ENCODE results near the gene PHF21A. TPM values are rescaled to one million over a fixed set of nuclear protein-coding genes. Genes with fewer than 3 reads are reported as not detected.

PHF21A gene
- total and polyA plus RNA-seq, 2 of the 8 experiments (the other 6 are each of a cell fraction or from before 2014, with no cell fraction given) = 17.6 to 40.3 TPM

DNA sequence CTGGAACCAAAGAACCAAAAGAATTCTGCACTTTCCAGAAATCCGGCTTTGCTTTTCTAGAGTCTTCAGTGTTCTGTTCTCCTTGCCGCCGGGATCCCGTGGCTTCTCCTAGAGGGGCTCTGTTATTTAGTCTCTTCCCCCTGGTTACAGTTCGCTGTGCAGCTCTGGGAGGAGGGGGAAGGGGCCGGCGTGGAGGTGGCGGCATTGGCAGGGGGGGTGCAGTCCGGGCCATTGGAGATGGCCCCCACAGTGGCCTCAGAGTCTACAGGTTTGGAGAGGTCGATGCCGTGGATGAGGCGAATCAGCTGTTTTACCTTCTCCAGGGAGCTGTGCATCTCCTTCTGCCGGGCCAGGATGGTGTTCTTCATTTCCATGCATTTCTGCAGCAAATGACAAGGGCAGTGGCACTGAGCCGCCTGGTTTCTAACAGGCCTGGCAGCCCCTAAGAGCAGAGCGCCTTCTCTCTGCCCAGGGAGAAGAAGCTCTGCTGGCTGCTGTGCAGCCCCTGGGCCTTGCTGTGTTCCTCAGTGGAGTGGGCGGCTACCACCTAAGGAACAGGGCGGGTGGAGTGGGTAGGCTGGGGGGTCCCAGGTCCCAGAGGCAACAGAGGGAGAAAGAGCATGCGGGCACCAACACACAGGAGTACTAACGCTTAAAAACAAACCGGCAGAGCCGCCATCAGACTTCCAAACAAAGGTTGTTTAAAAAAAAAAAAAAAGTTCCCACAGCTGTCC lies 187.2 kb downstream of the PHF21A start:
- H3K14ac ChIP-seq (ENCODE audit: insufficient read length) = no peak overlapping the region
- no peaks in the 10 kb centered on the region for H3K9me3 ChIP-seq (ENCODE audit: insufficient read depth in 2 of 2, low read depth in 1 of 2, low read length in 1 of 2)
- H2BK120ac ChIP-seq (replicated peaks; ENCODE audit: low read depth, low read length) = no peak overlapping the region
- H3K4ac ChIP-seq (replicated peaks; ENCODE audit: insufficient read length, low read depth, low read length) = no peak overlapping the region
- H3K9ac ChIP-seq (replicated peaks in 1 of 4; ENCODE audit: extremely low read depth in 1 of 4, low read depth in 3 of 4, low read length in 3 of 4) = no peak overlapping the region; a peak in 1 of 7 replicates
- H3K36me3 ChIP-seq (ENCODE audit: control insufficient read depth in 2 of 4, insufficient read depth in 4 of 4, low read length in 3 of 4) = peaks cover 9 to 26% (median 14%) of the 10 kb centered on the region in 4 experiments; a peak in 7 of 8 replicates
- no peak overlapping the region for H3K27ac ChIP-seq (ENCODE audit: low read depth, low read length)
- POLR2A ChIA-PET (ENCODE audit: partially characterized antibody) = interaction anchor here (0.7 to 13.6 kb wide), 3 partner anchors 10 to 72 kb away, joined by 3 to 115 read pairs (median 3); partner anchors contain the start of gene LARGE2
- no peaks in the 10 kb centered on the region for H3K23me2 ChIP-seq (ENCODE audit: low read depth, low read length)
- peaks cover 0 to 5% (median 0%) of the 10 kb centered on the region in 4 experiments; a peak in 1 of 7 replicates for H3K4me1 ChIP-seq (replicated peaks in 1 of 4; ENCODE audit: control insufficient read depth in 3 of 4, insufficient read depth in 4 of 4, low read length in 3 of 4)
- H3K18ac ChIP-seq (ENCODE audit: extremely low read depth, low read length) = no peak overlapping the region
- H2BK5ac ChIP-seq (ENCODE audit: low read depth, low read length) = no peak overlapping the region
- H3K56ac ChIP-seq (replicated peaks; ENCODE audit: insufficient read length, low read depth, low read length) = no peak overlapping the region
- no peak overlapping the region for H2BK20ac ChIP-seq (ENCODE audit: low read length)
- H3K23ac ChIP-seq (ENCODE audit: insufficient read length) = no peak overlapping the region
- no peak overlapping the region for H2AFZ ChIP-seq (ENCODE audit: low read length)
- peaks cover 0 to 2% of the 10 kb centered on the region in 2 experiments for H4K20me1 ChIP-seq (replicated peaks in 1 of 2; ENCODE audit: control insufficient read depth in 1 of 2, insufficient read depth in 2 of 2, low read length in 2 of 2)
- H3K4me3 ChIP-seq (ENCODE audit: extremely low read depth in 1 of 4, insufficient read depth in 2 of 4, low read depth in 3 of 4, low read length in 4 of 4) = no peak overlapping the region
- 95% methylated on average over 19 of the region's 21 CpGs; no CpG with 5 or more reads in 1 of the 2 experiments for whole genome bisulfite sequencing, 2 experiments (ENCODE audit: extremely low coverage in 1 of 2, insufficient coverage in 1 of 2, insufficient read length in 1 of 2, insufficient replicate concordance in 2 of 2, low coverage in 1 of 2, low lambda C conversion rate in 2 of 2, missing lambda C conversion rate in 1 of 2)
- CTCF ChIA-PET (ENCODE audit: partially characterized antibody) = interaction anchor here (0.9 to 2.4 kb wide), 2 partner anchors 31 to 72 kb away, joined by 3 to 8 read pairs; no protein-coding TSS in a partner anchor
- no peaks in the 10 kb centered on the region for H3K27me3 ChIP-seq (replicated peaks in 1 of 4; ENCODE audit: control insufficient read depth in 3 of 4, extremely low read depth in 1 of 4, insufficient read depth in 3 of 4, low read length in 3 of 4)
- no peak overlapping the region for H2BK12ac ChIP-seq (ENCODE audit: low read depth, low read length)
- no peak overlapping the region for H3K4me2 ChIP-seq (ENCODE audit: insufficient read depth in 1 of 2, low read depth in 2 of 2, low read length in 2 of 2)
- no peak for DNase-seq (ENCODE audit: low read depth in 1 of 2, low spot score in 2 of 2)
- H3K79me1 ChIP-seq (ENCODE audit: low read depth, low read length) = no peaks in the 10 kb centered on the region; the same call in 1 of the 2 replicates
- H2BK15ac ChIP-seq (ENCODE audit: low read length) = no peak overlapping the region
- no peak overlapping the region for H4K8ac ChIP-seq (ENCODE audit: extremely low read depth, insufficient read depth, low read length)
- H4K5ac ChIP-seq (ENCODE audit: insufficient read length, low read depth, low read length) = no peak overlapping the region
- H3K79me2 ChIP-seq (ENCODE audit: control insufficient read depth in 1 of 2, insufficient read depth in 2 of 2, low read length in 2 of 2) = no peaks in the 10 kb centered on the region
- FAIRE-seq = no peak
- H4K91ac ChIP-seq (replicated peaks; ENCODE audit: insufficient read length, low read length) = no peak overlapping the region
- no peak overlapping the region for H2AK5ac ChIP-seq (ENCODE audit: low read depth, low read length)
- no peak for TF ChIP-seq POLR2A (IDR thresholded peaks at IDR 0.05; ENCODE audit: control extremely low read depth in 1 of 2, low read depth in 2 of 2, low read length in 2 of 2)
- no peak for TF ChIP-seq YY1 (IDR thresholded peaks at IDR 0.05; ENCODE audit: low read depth, low read length)
- no peak for TF ChIP-seq TBP (IDR thresholded peaks at IDR 0.05; ENCODE audit: low read depth, low read length)
- no peak for TF ChIP-seq SUZ12 (IDR thresholded peaks at IDR 0.05; ENCODE audit: low read length)
- no peak for TF ChIP-seq HDAC6 (IDR thresholded peaks at IDR 0.05; ENCODE audit: low read depth, low read length)
- no peak for TF ChIP-seq JUN (IDR thresholded peaks at IDR 0.05; ENCODE audit: low read depth, low read length)
- no peak for TF ChIP-seq CEBPB (IDR thresholded peaks at IDR 0.05; ENCODE audit: low read depth, low read length)
- TF ChIP-seq CBX5 (IDR thresholded peaks at IDR 0.05; ENCODE audit: low read depth, low read length) = no peak
- TF ChIP-seq, protein P1, sequence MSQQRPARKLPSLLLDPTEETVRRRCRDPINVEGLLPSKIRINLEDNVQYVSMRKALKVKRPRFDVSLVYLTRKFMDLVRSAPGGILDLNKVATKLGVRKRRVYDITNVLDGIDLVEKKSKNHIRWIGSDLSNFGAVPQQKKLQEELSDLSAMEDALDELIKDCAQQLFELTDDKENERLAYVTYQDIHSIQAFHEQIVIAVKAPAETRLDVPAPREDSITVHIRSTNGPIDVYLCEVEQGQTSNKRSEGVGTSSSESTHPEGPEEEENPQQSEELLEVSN (IDR thresholded peaks at IDR 0.05) = no peak
- no peak for TF ChIP-seq FOSL1 (IDR thresholded peaks at IDR 0.05; ENCODE audit: insufficient read depth, low read depth, low read length)
- no peak for TF ChIP-seq CREB1 (IDR thresholded peaks at IDR 0.05)
- no peak for TF ChIP-seq CHD2 (IDR thresholded peaks at IDR 0.05; ENCODE audit: low read length)
- TF ChIP-seq CBX8 (IDR thresholded peaks at IDR 0.05; ENCODE audit: borderline replicate concordance, low read depth, low read length) = no peak
- TF ChIP-seq TAF1 (IDR thresholded peaks at IDR 0.05; ENCODE audit: low read depth, low read length) = no peak
